SK-N-SH (cell line): ENCODE results near the gene GRIN2C.

ENCODE experiments used
- CTCF ChIP-seq: fragments of 200-600 bp; sonication (generic); IDR thresholded peaks from 2 replicates; pipeline ENCODE4 v1.6.1; 2017; ENCODE audit warnings: antibody characterized with exemption, mild to moderate bottlenecking, moderate library complexity
- EZH2phosphoT487 ChIP-seq: fragments of 200-600 bp; sonication (generic); IDR thresholded peaks from 2 replicates; pipeline ENCODE4 v1.6.1; 2017; ENCODE audit warnings: low read depth, mixed run types, mild to moderate bottlenecking, antibody characterized with exemption, moderate library complexity, borderline replicate concordance
- JUND ChIP-seq: IDR thresholded peaks from 2 replicates; pipeline ENCODE4 v1.4.0; 2012
- MAX ChIP-seq: IDR thresholded peaks from 2 replicates; pipeline ENCODE4 v1.4.0; 2012; ENCODE audit warnings: low read depth
- MXI1 ChIP-seq: IDR thresholded peaks from 2 replicates; pipeline ENCODE4 v1.6.1; 2012; ENCODE audit warnings: mild to moderate bottlenecking, low read depth, low read length, improper control_type of control experiment
- NRF1 ChIP-seq: IDR thresholded peaks from 2 replicates; pipeline ENCODE4 v1.6.1; 2012; ENCODE audit warnings: low read depth, mild to moderate bottlenecking, low read length
- SMC3 ChIP-seq: IDR thresholded peaks from 2 replicates; pipeline ENCODE4 v1.6.1; 2012; ENCODE audit warnings: low read depth, low read length, improper control_type of control experiment
- YY1 ChIP-seq: IDR thresholded peaks from 2 replicates; pipeline ENCODE4 v1.4.0; 2012; ENCODE audit warnings: low read depth, mild to moderate bottlenecking

- TF ChIP-seq CTCF (no peak), JUND (no peak), SMC3 (no peak), MAX (no peak), NRF1 (no peak), EZH2phosphoT487 (no peak), YY1 (no peak), MXI1 (no peak)
Observed at GRCh38 chr17:74840989-74841666, 18.6 kb downstream of the GRIN2C start.
